HG03521 (cell line): ENCODE results near the gene TMEM119.
"Not testable (repeated sequence)": the region's sequence is repeated elsewhere in the genome, so short reads cannot be mapped to it uniquely, and the experiment has no call there.

Experiments
- ATAC-seq: cut with Tn5 transposase; IDR thresholded peaks from one replicate; pipeline ENCODE4 v1.9.1; 2021; ENCODE audit warnings: mild to moderate bottlenecking, moderate library complexity; ENCODE audit not compliant: unreplicated experiment

Gene TMEM119

DNA sequence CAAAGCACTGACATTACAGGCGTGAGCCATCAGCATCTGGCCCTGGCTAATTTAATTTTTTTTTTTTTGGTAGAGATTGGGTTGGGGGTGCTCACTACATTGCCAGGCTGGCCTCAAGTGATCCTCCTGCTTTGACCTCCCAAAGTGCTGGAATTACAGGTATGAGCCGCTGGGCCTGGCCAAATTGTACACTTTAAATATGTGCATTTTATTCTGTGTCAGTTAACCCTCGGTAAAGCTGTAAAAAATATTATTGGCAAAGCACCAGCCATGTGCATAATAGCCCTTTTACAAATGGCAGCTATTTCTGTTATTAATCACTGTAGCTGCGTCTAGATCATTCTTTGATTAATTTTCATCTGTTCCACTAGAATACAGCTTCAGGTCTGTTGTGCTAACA lies 12.0 kb downstream of the TMEM119 start:
- ATAC-seq, result no peak

DNA sequence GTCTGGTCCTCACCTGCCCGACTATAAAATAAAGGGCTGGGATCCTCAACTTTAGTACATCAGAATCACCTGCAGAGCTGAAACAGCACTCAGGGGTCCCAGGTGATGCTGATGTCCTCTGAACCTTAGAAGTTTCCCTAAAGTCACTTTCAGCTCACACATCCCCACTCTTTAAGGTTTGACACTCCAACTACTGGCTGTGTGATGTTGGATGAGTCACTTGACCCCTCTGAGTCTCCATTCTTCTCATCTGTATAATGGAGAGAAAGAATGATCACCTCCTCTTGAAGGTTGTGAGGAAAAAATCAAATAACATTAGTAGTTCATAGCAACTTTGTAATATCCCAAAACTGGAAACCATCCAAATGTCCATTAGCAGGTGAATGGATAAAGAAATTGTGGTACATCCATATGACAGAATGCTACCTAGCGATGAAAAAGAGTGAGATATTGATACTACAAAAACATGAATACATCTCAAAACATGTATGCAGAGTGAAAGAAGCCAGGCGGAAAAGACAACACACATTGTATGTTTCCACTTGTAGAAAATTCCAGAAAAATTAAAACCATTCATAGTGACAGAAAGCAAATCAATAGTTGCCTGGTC lies 13.3 kb downstream of the TMEM119 start:
- ATAC-seq, result no peak

DNA sequence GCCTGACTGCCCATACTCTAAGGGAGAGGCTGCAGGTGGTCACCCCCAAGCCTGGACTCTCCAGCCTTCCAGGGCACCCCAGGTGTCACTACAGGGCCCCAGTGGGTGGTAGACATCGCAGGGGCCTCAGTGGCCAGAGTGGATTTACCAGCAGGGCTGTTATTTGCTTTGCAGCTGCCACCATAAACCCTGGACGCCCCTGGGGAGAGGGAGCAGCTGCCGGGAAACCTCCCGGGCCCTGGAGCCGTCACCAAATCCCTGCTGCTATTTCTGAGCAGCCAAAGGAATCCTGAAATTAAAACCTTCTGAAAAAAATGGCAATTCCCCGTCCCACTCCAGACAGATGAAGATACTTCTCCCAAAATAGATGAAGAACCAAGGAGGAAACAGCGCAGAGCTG lies 13.9 kb downstream of the TMEM119 start:
- no peak for ATAC-seq

GRCh38 chr12:108582978-108583770 lies 14.7 kb downstream of the TMEM119 start:
- no peak for ATAC-seq

GRCh38 chr12:108582509-108582908 lies 15.4 kb downstream of the TMEM119 start:
- no peak for ATAC-seq

GRCh38 chr12:108581311-108582227 lies 16.3 kb downstream of the TMEM119 start:
- no peak for ATAC-seq

DNA sequence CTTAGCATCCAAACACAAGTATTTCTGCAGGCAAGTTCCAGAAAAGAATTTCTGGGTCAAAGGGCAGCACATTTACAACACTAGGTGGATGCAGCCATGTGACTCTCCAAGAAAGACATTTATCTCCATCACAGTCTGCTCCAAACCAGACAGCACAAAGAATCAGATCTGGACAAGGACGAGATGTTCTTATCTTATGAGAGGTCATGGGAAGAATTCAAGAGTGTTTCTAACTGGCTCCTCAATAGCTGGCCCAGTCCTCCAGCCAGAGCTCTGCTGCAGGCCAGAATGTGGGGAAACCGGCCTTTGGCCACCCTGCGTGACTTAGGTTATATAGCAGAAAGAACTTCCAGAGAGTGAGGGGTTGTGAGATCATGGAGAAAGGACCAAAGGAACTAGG lies 17.4 kb downstream of the TMEM119 start:
- ATAC-seq, result no peak

GRCh38 chr12:108578813-108579212 lies 19.1 kb downstream of the TMEM119 start:
- no peak for ATAC-seq

DNA sequence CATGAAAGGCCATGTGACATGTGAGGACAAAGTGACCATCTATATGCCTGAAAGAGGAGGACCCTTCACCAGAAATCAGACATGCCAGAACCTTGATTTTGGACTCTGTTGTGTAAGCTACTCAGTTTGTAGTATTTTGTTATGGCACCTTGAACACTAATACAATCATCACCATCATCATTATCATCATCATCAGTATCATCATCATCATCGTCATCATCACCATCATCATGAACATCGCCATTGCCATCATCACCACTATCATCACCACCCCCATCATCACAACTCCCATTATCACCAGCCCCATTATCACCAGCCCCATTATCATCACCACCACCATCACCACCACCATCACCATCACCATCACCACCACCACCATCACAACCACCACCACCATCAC lies 19.6 kb downstream of the TMEM119 start:
- no peak for ATAC-seq

DNA sequence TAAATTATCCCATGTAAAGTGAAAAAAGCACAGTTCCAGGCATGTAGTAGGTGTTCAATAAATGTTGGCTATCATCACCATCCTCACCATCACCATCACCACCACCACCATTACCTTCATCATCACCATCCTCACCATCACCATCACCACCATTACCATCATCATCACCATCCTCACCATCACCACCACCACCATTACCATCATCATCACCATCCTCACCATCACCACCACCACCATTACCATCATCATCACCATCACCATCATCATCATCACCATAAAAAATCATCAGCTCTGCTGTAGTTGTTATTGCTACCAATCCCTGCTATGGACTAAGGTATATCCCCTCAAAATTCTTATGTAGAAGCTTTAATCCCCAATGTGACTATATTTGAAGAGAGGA lies 20.4 kb downstream of the TMEM119 start:
- ATAC-seq, result no peak

GRCh38 chr12:108576660-108577234 lies 21.1 kb downstream of the TMEM119 start:
- ATAC-seq, result no peak

- no peak for ATAC-seq
Measured at GRCh38 chr12:108575199-108575912, 22.5 kb downstream of the TMEM119 start.

DNA sequence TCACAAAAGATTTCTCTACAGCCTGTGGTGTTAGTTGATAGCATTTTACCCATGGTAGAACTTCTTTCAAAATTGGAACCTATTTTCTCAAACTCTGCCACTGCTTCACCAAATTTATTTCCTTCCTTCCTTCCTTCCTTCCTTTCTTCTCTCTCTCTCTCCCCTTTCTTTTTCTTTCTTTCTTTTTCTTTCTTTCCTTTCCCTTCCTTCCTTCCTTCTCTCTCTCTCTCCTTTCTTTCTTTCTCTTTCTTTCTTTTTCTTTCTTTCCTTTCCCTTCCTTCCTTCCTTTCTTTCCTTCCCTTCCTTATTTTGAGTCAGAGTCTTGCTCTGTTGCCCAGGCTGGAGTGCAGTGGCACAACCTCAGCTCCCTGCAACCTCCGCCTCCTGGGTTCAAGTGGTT lies 23.6 kb downstream of the TMEM119 start:
- ATAC-seq, result not testable (repeated sequence)

- no peak for ATAC-seq
Measured at GRCh38 chr12:108573317-108573716, 24.6 kb downstream of the TMEM119 start.

GRCh38 chr12:108572166-108572790 lies 25.6 kb downstream of the TMEM119 start:
- no peak for ATAC-seq

DNA sequence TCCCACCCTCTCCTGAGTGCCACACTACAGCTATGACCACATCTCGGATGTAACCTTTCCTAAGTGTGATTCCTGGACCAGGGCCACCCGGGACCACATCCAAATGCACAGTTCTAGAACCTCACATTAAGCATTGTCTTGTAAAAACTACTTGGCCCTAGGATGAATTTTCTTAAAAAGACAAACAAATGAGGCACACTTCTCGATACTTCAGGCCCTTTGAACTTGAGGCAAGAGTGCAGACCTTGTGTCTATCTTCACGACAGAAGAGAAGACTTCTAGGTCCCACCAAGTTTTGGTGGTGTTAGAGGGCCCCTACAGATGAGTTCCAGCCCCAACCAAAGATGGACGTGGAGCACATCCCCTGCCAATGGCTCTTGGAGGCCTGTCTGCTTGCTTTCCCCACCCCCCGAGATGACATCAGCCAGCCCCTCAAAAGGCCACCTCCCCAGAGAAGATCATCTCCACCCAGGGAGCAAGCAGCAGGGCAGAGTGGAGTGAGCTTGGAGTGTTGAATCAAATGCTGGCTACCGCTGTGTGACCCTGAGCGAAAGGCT lies 26.2 kb downstream of the TMEM119 start:
- ATAC-seq, result no peak

GRCh38 chr12:108570743-108571608 lies 26.9 kb downstream of the TMEM119 start:
- ATAC-seq, result no peak

DNA sequence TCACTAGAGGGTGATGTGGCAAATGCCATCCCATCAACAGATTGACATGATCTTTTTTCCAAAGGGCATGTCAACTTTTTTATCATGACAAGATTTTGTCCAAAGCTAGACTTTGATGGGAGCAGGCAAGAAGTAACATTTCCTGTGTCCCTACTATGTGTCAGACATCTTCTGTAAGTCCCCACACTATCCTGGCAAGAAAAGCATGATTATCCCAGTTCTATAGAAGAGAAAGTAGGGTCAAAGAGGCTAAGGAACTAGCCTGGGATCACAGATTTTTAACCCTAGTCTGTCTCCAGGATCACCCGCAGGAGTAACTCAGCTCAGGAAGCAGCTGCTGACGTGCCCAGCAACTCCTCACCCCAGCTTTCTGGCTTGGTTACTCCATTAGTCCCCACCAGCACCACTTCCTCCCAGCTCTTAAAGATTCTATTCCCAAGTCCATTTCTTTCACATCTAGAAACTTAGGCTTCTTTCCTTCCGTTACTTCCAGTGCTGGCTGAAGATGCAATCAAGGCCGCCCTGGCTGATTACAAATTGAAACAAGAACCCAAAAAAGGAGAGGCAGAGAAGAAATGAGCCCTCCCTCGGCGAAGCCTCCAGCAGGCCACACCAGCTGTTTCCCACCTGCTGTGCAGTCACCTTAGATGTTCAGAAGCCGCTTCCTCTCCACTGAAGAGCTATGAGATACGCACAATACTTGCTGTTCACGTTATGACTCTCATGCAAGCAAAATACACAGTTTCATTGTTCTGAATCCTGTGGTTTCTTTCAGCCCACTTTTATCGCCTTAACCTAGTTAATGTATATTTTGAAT lies 29.3 kb downstream of the TMEM119 start:
- ATAC-seq, result peak; percentile 78
